AG10803 (cell line): ENCODE measurements around the gene RPAP3.

Experiments used
- DNase-seq: peaks from one replicate; pipeline ENCODE4 v3.0.0; 2010; ENCODE audit warnings: low read depth
- H3K4me3 ChIP-seq: 2 replicates; pipeline ENCODE4 v1.5.1; 2011; ENCODE audit warnings: mild to moderate bottlenecking, low read length, control low read depth
- CTCF ChIP-seq: conservative IDR thresholded peaks from 2 replicates; pipeline ENCODE4 v1.5.1; 2011; ENCODE audit warnings: mild to moderate bottlenecking, low read length, control low read depth, inconsistent platforms

The RPAP3 gene

GRCh38 chr12:47722136-47722834 lies 16.5 kb upstream of the RPAP3 start:
- TF ChIP-seq CTCF, result no peak
- no peak for DNase-seq
- H3K4me3 ChIP-seq, result no peak overlapping the region

- TF ChIP-seq CTCF, result no peak
- DNase-seq, result peak; percentile 55
- no peak overlapping the region for H3K4me3 ChIP-seq
These were observed 15.7 kb upstream of the RPAP3 start for GRCh38 chr12:47721431-47721973.

DNA sequence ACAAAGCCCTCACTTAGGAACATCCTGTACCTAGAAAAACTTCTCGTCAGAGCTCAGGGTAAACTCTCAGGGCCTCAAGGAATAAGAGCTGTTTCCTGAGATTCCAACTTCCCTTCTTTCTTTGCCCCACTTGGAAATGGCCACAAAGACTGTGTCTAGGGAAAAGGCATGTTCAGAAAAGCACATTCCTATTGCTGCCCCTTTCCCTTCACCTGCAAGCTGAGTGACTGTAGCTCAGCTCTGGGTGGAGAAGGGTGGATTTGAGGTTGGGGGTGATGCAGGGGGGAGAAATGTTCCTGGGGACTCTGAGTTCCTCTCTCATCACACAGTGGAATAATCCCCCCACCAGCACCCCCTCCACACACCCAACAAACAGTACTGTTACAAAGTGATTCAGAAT lies 12.7 kb upstream of the RPAP3 start:
- DNase-seq, result no peak
- no peak for TF ChIP-seq CTCF
- no peak overlapping the region for H3K4me3 ChIP-seq

- TF ChIP-seq CTCF, result peak; percentile 93
- DNase-seq, result peak; percentile 88
- no peak overlapping the region for H3K4me3 ChIP-seq
These were observed 11.8 kb upstream of the RPAP3 start for GRCh38 chr12:47717443-47718193.

GRCh38 chr12:47717046-47717442 lies 11.2 kb upstream of the RPAP3 start:
- DNase-seq, result no peak
- H3K4me3 ChIP-seq, result no peak overlapping the region
- TF ChIP-seq CTCF, result no peak

DNA sequence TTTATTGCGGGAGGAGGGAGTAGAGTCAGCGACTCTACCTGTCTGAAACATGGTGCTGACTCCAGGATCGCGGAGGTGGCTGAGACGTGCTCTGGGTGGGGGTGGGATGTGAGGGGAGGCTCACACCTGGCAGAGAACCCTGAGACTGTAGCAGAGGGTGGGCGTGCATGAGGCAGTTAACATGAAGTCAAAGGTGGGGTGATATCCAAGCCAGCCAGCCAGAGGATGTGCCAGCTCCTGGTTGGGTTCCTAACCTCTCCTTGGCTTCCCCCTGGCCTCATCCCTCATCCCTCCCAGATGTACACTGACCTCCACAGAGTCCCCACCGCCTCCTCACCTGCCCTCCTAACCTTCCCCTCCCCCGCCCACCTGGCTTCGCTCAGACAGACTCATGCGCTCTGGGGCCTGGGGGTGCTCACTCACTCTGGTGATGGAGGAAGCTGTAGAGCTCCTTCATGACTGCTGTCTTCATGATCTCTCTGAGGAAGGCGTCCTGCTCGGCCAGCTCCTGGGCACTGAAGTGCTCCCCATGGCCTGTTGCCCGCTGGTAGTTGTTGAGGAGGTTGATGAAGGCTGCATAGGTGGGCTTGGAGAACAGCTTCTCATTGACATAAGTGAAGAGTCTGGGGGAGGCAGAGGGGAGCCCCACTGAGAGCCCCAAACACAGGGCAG lies 10.2 kb upstream of the RPAP3 start:
- no peak overlapping the region for H3K4me3 ChIP-seq
- no peak for TF ChIP-seq CTCF
- DNase-seq, result no peak
